ENCODE data around the gene BRICD5. TPM values are rescaled to one million over a fixed set of nuclear protein-coding genes. Genes with fewer than 3 reads are reported as not detected.

BRICD5 gene
- total and polyA plus RNA-seq, 2 donors (not counting 1 experiment from before 2014, with no cell fraction given), result 0.23 to 1.5 TPM

DNA sequence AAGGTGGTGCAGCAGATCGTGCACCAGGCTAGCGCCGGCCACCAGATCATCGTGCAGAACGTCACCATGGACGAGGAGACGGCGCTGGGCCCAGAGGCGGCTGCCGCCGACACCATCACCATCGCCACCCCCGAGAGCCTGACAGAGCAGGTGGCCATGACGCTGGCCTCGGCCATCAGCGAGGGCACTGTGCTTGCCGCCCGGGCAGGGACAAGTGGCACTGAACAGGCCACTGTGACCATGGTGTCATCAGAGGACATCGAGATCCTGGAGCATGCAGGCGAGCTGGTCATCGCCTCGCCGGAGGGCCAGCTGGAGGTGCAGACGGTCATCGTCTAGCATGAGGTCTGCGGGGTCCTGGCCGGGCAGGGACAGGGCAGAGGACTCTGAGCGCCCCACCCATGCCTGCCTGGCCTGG is 24.6 kb upstream of the BRICD5 start:
- Histone ChIP-seq H2AFZ (ENCODE audit: low read length) (no peak overlapping the region), H3K4me2 (ENCODE audit: extremely low read depth, insufficient read depth, low read length) (no peak overlapping the region), H3K79me2 (ENCODE audit: control insufficient read depth, insufficient read depth, low read length) (no peaks in the 10 kb centered on the region), H3K4me1 (ENCODE audit: control insufficient read depth, extremely low read depth, insufficient read depth, low read length) (peaks cover 2% of the 10 kb centered on the region), H3K9ac (ENCODE audit: insufficient read depth, low read length) (no peak overlapping the region), H3K27me3 (ENCODE audit: control insufficient read depth, insufficient read depth, low read length) (no peaks in the 10 kb centered on the region), H3K36me3 (ENCODE audit: control insufficient read depth, insufficient read depth, low read length) (peaks cover 30% of the 10 kb centered on the region), H3K9me3 (ENCODE audit: control insufficient read depth, insufficient read depth, low read depth, low read length) (no peaks in the 10 kb centered on the region), H3K27ac (ENCODE audit: insufficient read depth, low read length) (no peak overlapping the region), H3K4me3 (replicated peaks in 1 of 4; ENCODE audit: control extremely low read depth in 1 of 4, insufficient read depth in 1 of 4, low read depth in 3 of 4, low read length in 4 of 4) (no peak overlapping the region), H4K20me1 (ENCODE audit: control insufficient read depth, extremely low read depth, insufficient read depth, low read length) (no peaks in the 10 kb centered on the region)
- TF ChIP-seq, protein P1, sequence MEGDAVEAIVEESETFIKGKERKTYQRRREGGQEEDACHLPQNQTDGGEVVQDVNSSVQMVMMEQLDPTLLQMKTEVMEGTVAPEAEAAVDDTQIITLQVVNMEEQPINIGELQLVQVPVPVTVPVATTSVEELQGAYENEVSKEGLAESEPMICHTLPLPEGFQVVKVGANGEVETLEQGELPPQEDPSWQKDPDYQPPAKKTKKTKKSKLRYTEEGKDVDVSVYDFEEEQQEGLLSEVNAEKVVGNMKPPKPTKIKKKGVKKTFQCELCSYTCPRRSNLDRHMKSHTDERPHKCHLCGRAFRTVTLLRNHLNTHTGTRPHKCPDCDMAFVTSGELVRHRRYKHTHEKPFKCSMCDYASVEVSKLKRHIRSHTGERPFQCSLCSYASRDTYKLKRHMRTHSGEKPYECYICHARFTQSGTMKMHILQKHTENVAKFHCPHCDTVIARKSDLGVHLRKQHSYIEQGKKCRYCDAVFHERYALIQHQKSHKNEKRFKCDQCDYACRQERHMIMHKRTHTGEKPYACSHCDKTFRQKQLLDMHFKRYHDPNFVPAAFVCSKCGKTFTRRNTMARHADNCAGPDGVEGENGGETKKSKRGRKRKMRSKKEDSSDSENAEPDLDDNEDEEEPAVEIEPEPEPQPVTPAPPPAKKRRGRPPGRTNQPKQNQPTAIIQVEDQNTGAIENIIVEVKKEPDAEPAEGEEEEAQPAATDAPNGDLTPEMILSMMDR (conservative IDR thresholded peaks at IDR 0.05 in 1 of 2, IDR thresholded peaks at IDR 0.05 in 1 of 2; ENCODE audit: low read depth in 1 of 2, low read length in 2 of 2), result no peak
- no peak for TF ChIP-seq EZH2 (IDR thresholded peaks at IDR 0.05; ENCODE audit: low read length, missing control alignments)
- DNase-seq (ENCODE audit: low read depth in 2 of 2), result no peak

DNA sequence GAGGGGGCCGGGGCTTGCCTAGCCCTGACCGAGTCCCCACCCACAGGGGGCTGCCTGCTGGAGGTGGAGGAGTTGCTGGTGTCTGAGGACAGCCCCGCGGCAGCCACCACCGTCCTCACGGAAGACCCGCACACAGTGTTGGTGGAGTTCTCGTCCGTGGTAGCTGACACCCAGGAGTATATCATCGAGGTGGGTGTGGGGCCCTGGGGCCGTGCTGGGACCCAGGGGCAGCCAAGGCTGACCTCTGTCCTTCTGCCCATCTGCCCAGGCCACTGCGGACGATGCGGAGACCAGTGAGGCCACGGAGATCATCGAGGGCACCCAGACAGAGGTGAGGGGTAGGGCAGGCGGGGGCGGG is 24.1 kb upstream of the BRICD5 start:
- Histone ChIP-seq H3K27ac (ENCODE audit: insufficient read depth, low read length) (no peak overlapping the region), H3K79me2 (ENCODE audit: control insufficient read depth, insufficient read depth, low read length) (no peaks in the 10 kb centered on the region), H4K20me1 (ENCODE audit: control insufficient read depth, extremely low read depth, insufficient read depth, low read length) (no peaks in the 10 kb centered on the region), H3K4me1 (ENCODE audit: control insufficient read depth, extremely low read depth, insufficient read depth, low read length) (peaks cover 2% of the 10 kb centered on the region), H3K4me2 (ENCODE audit: extremely low read depth, insufficient read depth, low read length) (no peak overlapping the region), H2AFZ (ENCODE audit: low read length) (no peak overlapping the region), H3K9ac (ENCODE audit: insufficient read depth, low read length) (no peak overlapping the region), H3K27me3 (ENCODE audit: control insufficient read depth, insufficient read depth, low read length) (no peaks in the 10 kb centered on the region), H3K4me3 (replicated peaks in 1 of 4; ENCODE audit: control extremely low read depth in 1 of 4, insufficient read depth in 1 of 4, low read depth in 3 of 4, low read length in 4 of 4) (no peak overlapping the region), H3K9me3 (ENCODE audit: control insufficient read depth, insufficient read depth, low read depth, low read length) (no peaks in the 10 kb centered on the region), H3K36me3 (ENCODE audit: control insufficient read depth, insufficient read depth, low read length) (peaks cover 30% of the 10 kb centered on the region)
- no peak for DNase-seq (ENCODE audit: low read depth in 2 of 2)
- no peak for TF ChIP-seq EZH2 (IDR thresholded peaks at IDR 0.05; ENCODE audit: low read length, missing control alignments)
- TF ChIP-seq, protein P1 (conservative IDR thresholded peaks at IDR 0.05 in 1 of 2, IDR thresholded peaks at IDR 0.05 in 1 of 2; ENCODE audit: low read depth in 1 of 2, low read length in 2 of 2), result no peak

DNA sequence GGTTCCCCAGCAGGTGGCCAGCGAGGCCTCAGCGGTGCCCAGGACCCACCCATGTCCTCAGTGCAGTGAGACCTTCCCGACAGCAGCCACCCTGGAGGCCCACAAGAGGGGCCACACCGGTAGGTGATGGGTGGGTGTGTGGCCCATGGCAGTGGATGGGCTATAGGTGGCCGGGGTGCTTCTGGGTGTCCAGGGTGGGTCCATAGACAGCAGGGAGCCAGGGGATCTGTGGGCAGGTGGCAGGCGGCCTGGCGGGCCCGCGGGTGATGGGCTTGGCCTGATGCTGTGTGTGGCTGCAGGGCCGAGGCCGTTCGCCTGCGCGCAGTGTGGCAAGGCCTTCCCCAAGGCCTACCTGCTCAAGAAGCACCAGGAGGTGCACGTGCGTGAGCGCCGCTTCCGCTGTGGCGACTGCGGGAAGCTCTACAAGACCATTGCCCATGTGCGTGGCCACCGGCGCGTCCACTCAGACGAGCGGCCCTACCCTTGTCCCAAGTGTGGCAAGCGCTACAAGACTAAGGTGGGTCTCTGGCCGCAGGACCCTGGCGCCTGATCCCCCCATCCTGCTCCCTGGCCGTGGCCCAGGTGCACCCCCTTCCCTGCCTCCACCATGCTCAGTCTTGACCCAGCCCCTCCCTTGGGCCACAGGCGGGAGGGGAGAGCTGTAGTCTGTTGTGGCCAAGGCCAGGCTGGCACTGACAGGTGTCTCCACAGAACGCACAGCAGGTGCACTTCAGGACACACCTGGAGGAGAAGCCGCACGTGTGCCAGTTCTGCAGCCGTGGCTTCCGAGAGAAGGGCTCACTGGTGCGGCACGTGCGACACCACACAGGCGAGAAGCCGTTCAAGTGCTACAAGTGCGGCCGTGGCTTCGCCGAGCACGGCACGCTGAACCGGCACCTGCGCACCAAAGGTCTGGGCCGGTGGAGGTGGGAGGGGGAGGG is 23.5 kb upstream of the BRICD5 start:
- no peak overlapping the region for H3K27ac ChIP-seq (ENCODE audit: insufficient read depth, low read length)
- H4K20me1 ChIP-seq (ENCODE audit: control insufficient read depth, extremely low read depth, insufficient read depth, low read length), result no peaks in the 10 kb centered on the region
- peaks cover 35% of the 10 kb centered on the region for H3K36me3 ChIP-seq (ENCODE audit: control insufficient read depth, insufficient read depth, low read length)
- H3K9ac ChIP-seq (ENCODE audit: insufficient read depth, low read length), result no peak overlapping the region
- H3K4me1 ChIP-seq (ENCODE audit: control insufficient read depth, extremely low read depth, insufficient read depth, low read length), result peaks cover 2% of the 10 kb centered on the region
- H3K79me2 ChIP-seq (ENCODE audit: control insufficient read depth, insufficient read depth, low read length), result no peaks in the 10 kb centered on the region
- no peak for DNase-seq (ENCODE audit: low read depth in 2 of 2)
- H3K27me3 ChIP-seq (ENCODE audit: control insufficient read depth, insufficient read depth, low read length), result no peaks in the 10 kb centered on the region
- TF ChIP-seq, protein P1 (conservative IDR thresholded peaks at IDR 0.05 in 1 of 2, IDR thresholded peaks at IDR 0.05 in 1 of 2; ENCODE audit: low read depth in 1 of 2, low read length in 2 of 2), result no peak
- no peak for TF ChIP-seq EZH2 (IDR thresholded peaks at IDR 0.05; ENCODE audit: low read length, missing control alignments)
- no peak overlapping the region for H3K4me3 ChIP-seq (replicated peaks in 1 of 4; ENCODE audit: control extremely low read depth in 1 of 4, insufficient read depth in 1 of 4, low read depth in 3 of 4, low read length in 4 of 4)
- H3K9me3 ChIP-seq (ENCODE audit: control insufficient read depth, insufficient read depth, low read depth, low read length), result no peaks in the 10 kb centered on the region
- no peak overlapping the region for H2AFZ ChIP-seq (ENCODE audit: low read length)
- H3K4me2 ChIP-seq (ENCODE audit: extremely low read depth, insufficient read depth, low read length), result no peak overlapping the region

All from fibroblast of lung (primary cell).